Measurements from ENCODE around the gene FICD.

DNA sequence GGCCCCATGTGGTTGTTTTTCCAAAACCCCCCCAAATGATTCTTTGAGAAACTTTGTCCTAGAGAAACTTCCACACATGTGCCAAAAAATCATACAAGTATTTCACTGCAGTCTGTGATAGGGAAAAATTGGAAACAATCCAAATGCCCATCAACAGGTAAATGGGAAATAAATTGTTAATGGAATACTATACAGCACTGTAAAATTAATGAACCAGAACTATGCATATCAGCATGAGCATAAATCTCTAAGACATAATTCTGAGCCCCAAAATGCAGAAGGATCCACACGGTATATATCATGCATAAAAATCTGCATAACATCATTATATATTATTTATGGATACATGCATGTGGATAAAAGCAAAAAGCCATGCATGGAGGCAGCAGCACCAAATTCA, 5.3 kb upstream of the FICD start:
- TF ChIP-seq, protein P1, sequence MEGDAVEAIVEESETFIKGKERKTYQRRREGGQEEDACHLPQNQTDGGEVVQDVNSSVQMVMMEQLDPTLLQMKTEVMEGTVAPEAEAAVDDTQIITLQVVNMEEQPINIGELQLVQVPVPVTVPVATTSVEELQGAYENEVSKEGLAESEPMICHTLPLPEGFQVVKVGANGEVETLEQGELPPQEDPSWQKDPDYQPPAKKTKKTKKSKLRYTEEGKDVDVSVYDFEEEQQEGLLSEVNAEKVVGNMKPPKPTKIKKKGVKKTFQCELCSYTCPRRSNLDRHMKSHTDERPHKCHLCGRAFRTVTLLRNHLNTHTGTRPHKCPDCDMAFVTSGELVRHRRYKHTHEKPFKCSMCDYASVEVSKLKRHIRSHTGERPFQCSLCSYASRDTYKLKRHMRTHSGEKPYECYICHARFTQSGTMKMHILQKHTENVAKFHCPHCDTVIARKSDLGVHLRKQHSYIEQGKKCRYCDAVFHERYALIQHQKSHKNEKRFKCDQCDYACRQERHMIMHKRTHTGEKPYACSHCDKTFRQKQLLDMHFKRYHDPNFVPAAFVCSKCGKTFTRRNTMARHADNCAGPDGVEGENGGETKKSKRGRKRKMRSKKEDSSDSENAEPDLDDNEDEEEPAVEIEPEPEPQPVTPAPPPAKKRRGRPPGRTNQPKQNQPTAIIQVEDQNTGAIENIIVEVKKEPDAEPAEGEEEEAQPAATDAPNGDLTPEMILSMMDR (IDR thresholded peaks at IDR 0.05; ENCODE audit: low read depth, low read length, poor library complexity, severe bottlenecking) = no peak
- no peak for TF ChIP-seq EZH2phosphoT487 (IDR thresholded peaks at IDR 0.05; ENCODE audit: borderline replicate concordance, low read length)

All from DOHH2 (cell line).